ENCODE measurements around the gene VPS4B. TPM values are rescaled to one million over a fixed set of nuclear protein-coding genes. Genes with fewer than 3 reads are reported as not detected.
A peak's percentile ranks its signal among the peaks of the same experiment; 100 is the strongest.

VPS4B gene
- total RNA-seq, 3 donors from 2014 or later, result 83.8 to 167 (median 116) TPM

GRCh38 chr18:63402246-63403162 lies 19.8 kb downstream of the VPS4B start:
- ATAC-seq (peak; percentile 80), DNase-seq (peak in 1 of 3 donors; percentile 37)
- no peaks in the 10 kb centered on the region for H3K9me3 ChIP-seq
- no peak for TF ChIP-seq CTCF (IDR thresholded peaks at IDR 0.05)
- H3K4me1 ChIP-seq (ENCODE audit: low read depth), result no peaks in the 10 kb centered on the region
- H3K36me3 ChIP-seq (ENCODE audit: low read depth), result peaks cover 17% of the 10 kb centered on the region
- intact Hi-C loops (cut with DNase I, micrococcal nuclease), result no loop called here
- H3K4me3 ChIP-seq, result no peak overlapping the region

DNA sequence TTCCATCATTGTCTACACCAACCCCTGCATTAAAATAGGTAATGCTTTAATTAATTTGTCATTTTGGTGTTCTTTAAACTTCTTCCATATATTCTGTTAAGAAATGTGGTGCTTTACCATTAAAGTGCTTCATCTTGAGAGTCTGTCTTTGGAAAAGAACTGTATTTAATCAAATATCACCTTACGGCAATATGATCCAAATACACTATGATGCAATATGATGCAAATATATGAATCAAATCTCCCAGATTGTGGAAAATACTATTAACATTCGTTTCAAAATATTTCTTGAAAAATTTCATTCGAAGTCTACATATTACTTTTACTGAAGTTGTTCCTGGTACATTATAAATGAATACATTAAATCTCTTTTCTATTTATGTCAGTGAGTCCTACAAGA lies 23.0 kb downstream of the VPS4B start:
- no peak for TF ChIP-seq CTCF (IDR thresholded peaks at IDR 0.05)
- ATAC-seq, result no peak
- Histone ChIP-seq H3K4me3 (no peak overlapping the region), H3K36me3 (ENCODE audit: low read depth) (peaks cover 17% of the 10 kb centered on the region), H3K4me1 (ENCODE audit: low read depth) (no peaks in the 10 kb centered on the region), H3K9me3 (no peaks in the 10 kb centered on the region)
- no peak for DNase-seq
- intact Hi-C loops (cut with DNase I, micrococcal nuclease), result no loop called here

GRCh38 chr18:63397349-63397748 lies 24.9 kb downstream of the VPS4B start:
- intact Hi-C loops (cut with DNase I, micrococcal nuclease), result no loop called here
- ATAC-seq, result no peak

DNA sequence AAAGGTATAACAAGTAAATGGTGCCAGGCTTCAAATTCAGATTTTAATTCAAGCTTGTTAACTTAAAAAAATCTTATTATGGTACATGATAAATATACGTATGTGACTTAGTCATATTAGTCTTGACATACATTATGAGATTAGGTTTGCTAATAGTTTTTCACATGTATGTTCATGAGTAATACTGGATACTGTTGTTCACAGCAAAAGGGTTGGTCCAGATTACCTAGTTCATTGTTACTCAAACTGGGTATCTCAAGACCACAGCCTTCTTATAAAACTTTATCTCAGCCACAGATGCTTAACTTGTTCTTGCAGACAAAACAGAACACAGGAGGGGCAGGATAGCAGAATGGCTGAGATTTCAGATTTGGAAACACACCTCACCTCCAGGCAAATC lies 26.8 kb downstream of the VPS4B start:
- intact Hi-C loops (cut with DNase I, micrococcal nuclease), result no loop called here
- Histone ChIP-seq H3K36me3 (ENCODE audit: low read depth) (peaks cover 18% of the 10 kb centered on the region), H3K4me3 (no peak overlapping the region), H3K9me3 (no peaks in the 10 kb centered on the region), H3K4me1 (ENCODE audit: low read depth) (no peaks in the 10 kb centered on the region)
- no peak for TF ChIP-seq CTCF (IDR thresholded peaks at IDR 0.05)
- DNase-seq (no peak), ATAC-seq (no peak)

More at GRCh38 chr18:63397349-63397748, 24.9 kb downstream of the VPS4B start:
- no peak overlapping the region for H3K4me3 ChIP-seq
- no peaks in the 10 kb centered on the region for H3K9me3 ChIP-seq
- DNase-seq, result no peak
- TF ChIP-seq CTCF (IDR thresholded peaks at IDR 0.05), result no peak
- no peaks in the 10 kb centered on the region for H3K4me1 ChIP-seq (ENCODE audit: low read depth)
- peaks cover 24% of the 10 kb centered on the region for H3K36me3 ChIP-seq (ENCODE audit: low read depth)

DNA sequence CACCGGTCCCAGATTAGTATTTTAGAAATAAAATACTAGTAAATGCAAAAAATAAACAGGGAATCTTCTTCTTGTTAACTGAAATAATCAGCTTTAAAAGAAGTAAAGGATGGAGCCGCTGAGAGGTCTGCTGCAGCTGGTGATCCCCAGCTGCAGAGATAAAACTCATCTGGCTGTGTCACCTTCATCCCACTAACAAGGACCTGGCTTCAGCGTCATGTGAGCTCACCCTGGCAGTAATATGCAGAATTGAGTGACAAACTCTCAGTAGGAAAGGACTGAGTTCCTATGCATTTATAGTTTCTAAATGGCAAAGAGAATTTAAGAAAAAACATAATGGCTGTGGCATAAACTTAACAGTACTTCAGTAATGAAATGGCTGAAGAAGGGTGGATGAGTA lies 27.3 kb downstream of the VPS4B start:
- TF ChIP-seq CTCF (IDR thresholded peaks at IDR 0.05), result no peak
- no peaks in the 10 kb centered on the region for H3K9me3 ChIP-seq
- H3K4me3 ChIP-seq, result no peak overlapping the region
- intact Hi-C loops (cut with DNase I, micrococcal nuclease), result no loop called here
- H3K4me1 ChIP-seq (ENCODE audit: low read depth), result no peaks in the 10 kb centered on the region
- ATAC-seq (no peak), DNase-seq (no peak)
- H3K36me3 ChIP-seq (ENCODE audit: low read depth), result peaks cover 18% of the 10 kb centered on the region
